ENCODE measurements around the gene NCCRP1.

Gene NCCRP1

DNA sequence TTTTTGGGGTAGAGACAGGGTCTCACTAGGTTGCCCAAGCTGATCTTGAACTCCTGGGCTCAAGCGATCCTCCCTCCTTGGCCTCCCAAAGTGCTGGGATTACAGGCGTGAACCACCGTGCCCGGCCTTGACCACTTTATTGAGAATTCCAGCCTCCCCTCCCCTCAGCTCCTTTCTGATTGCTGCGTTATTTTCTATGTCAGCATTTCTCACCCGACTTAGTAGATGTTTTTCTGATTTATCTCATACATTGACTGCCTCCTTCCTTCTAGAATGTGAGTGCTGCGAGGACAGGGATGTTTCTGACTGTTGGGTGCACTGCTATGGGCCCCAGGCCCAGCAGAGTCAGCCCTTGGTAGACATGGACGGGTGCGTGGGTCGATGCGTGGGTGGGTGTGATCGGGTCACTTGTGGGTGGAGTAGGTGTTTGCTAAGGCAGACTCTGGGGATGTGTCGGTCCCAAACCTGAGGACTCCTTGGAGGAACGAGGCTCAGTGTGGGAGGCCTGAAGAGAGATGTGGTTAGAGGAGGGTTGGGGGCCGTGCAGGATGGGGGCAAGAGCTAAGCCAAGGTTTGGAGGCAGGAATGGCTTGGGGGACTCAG is 34.2 kb upstream of the NCCRP1 start:
- no peak overlapping the region for H4K91ac ChIP-seq (ENCODE audit: low read depth, low read length)
- H3K4me2 ChIP-seq (ENCODE audit: low read length) = no peak overlapping the region
- peaks cover 9 to 13% of the 10 kb centered on the region in 2 experiments for H3K36me3 ChIP-seq (ENCODE audit: control insufficient read depth in 1 of 2, insufficient read depth in 2 of 2, low read length in 2 of 2)
- no peak overlapping the region for H2AFZ ChIP-seq (ENCODE audit: insufficient read depth, low read length, poor library complexity)
- H2BK12ac ChIP-seq (ENCODE audit: low read length) = no peak overlapping the region
- peaks cover 11% of the 10 kb centered on the region for H3K79me1 ChIP-seq (ENCODE audit: low read length)
- H3K27ac ChIP-seq (ENCODE audit: low read depth, low read length) = no peak overlapping the region
- no peak overlapping the region for H4K12ac ChIP-seq (ENCODE audit: low read depth, low read length)
- DNase-seq = no peak
- H3K23ac ChIP-seq (ENCODE audit: low read length) = no peak overlapping the region
- WGBS (ENCODE audit: extremely low coverage, insufficient coverage, insufficient read length) = no CpG with 5 or more reads among the region's 15 CpGs
- H2BK5ac ChIP-seq (ENCODE audit: low read depth, low read length, poor library complexity) = no peak overlapping the region
- peak overlapping the region; percentile 7 for H3K14ac ChIP-seq (ENCODE audit: low read length)
- no peak overlapping the region for H2BK120ac ChIP-seq (ENCODE audit: insufficient read depth, low read length, poor library complexity)
- H3K9me3 ChIP-seq (ENCODE audit: insufficient read depth, low read depth, low read length) = peaks cover 4% of the 10 kb centered on the region
- no peak overlapping the region for H3K4ac ChIP-seq (ENCODE audit: low read depth, low read length)
- H3K18ac ChIP-seq (ENCODE audit: low read length) = peak overlapping the region; percentile 16
- H3K4me3 ChIP-seq (ENCODE audit: low read depth, low read length) = no peak overlapping the region
- H3K9ac ChIP-seq (ENCODE audit: low read length) = no peak overlapping the region
- peaks cover 26 to 44% of the 10 kb centered on the region in 2 experiments for H3K4me1 ChIP-seq (ENCODE audit: control insufficient read depth in 1 of 2, insufficient read depth in 2 of 2, low read length in 2 of 2)
- no peak overlapping the region for H2AK5ac ChIP-seq (ENCODE audit: low read length)
- peaks cover 21% of the 10 kb centered on the region for H3K79me2 ChIP-seq (ENCODE audit: control insufficient read depth, insufficient read depth, low read length, poor library complexity)
- no peak overlapping the region for H4K8ac ChIP-seq (ENCODE audit: low read depth, low read length)
- H3K27me3 ChIP-seq (ENCODE audit: insufficient read depth, low read length) = no peaks in the 10 kb centered on the region

DNA sequence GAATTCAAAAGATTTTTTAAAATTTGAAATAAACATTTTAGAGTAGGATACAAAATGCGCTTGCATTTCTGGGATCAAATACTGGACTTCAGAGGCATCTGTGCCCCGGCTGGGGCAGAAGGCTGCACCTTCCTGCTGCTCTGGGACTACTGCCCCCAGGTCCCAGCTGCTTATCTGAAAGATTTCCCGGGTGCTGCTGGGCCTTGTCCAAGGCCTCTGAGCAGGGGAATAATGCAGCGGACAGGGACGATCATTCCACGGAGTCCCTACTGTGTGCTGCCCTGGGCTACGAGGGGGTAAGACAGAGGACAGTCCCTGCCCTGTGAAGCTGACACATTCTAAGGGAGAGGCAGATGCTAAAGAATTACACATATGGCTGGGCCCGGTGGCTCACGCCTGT is 33.1 kb upstream of the NCCRP1 start:
- Histone ChIP-seq H3K9me3 (ENCODE audit: insufficient read depth, low read depth, low read length) (peaks cover 1% of the 10 kb centered on the region), H2AK5ac (ENCODE audit: low read length) (no peak overlapping the region), H2BK120ac (ENCODE audit: insufficient read depth, low read length, poor library complexity) (no peak overlapping the region), H3K14ac (ENCODE audit: low read length) (no peak overlapping the region), H3K27ac (ENCODE audit: low read depth, low read length) (no peak overlapping the region), H4K12ac (ENCODE audit: low read depth, low read length) (no peak overlapping the region), H3K4me3 (ENCODE audit: low read depth, low read length) (no peak overlapping the region), H3K9ac (ENCODE audit: low read length) (no peak overlapping the region), H3K27me3 (ENCODE audit: insufficient read depth, low read length) (no peaks in the 10 kb centered on the region), H4K8ac (ENCODE audit: low read depth, low read length) (no peak overlapping the region), H3K4me1 (ENCODE audit: control insufficient read depth in 1 of 2, insufficient read depth in 2 of 2, low read length in 2 of 2) (peaks cover 35 to 42% of the 10 kb centered on the region in 2 experiments), H2BK5ac (ENCODE audit: low read depth, low read length, poor library complexity) (no peak overlapping the region), H3K79me1 (ENCODE audit: low read length) (peaks cover 16% of the 10 kb centered on the region), H3K4me2 (ENCODE audit: low read length) (no peak overlapping the region), H3K4ac (ENCODE audit: low read depth, low read length) (peak overlapping the region; percentile 42), H3K79me2 (ENCODE audit: control insufficient read depth, insufficient read depth, low read length, poor library complexity) (peaks cover 22% of the 10 kb centered on the region), H3K36me3 (ENCODE audit: control insufficient read depth in 1 of 2, insufficient read depth in 2 of 2, low read length in 2 of 2) (peaks cover 11 to 12% of the 10 kb centered on the region in 2 experiments), H2AFZ (ENCODE audit: insufficient read depth, low read length, poor library complexity) (no peak overlapping the region), H3K23ac (ENCODE audit: low read length) (no peak overlapping the region), H2BK12ac (ENCODE audit: low read length) (no peak overlapping the region), H4K91ac (ENCODE audit: low read depth, low read length) (no peak overlapping the region), H3K18ac (ENCODE audit: low read length) (no peak overlapping the region)
- WGBS (ENCODE audit: extremely low coverage, insufficient coverage, insufficient read length) = no CpG with 5 or more reads among the region's 9 CpGs
- no peak for DNase-seq

DNA sequence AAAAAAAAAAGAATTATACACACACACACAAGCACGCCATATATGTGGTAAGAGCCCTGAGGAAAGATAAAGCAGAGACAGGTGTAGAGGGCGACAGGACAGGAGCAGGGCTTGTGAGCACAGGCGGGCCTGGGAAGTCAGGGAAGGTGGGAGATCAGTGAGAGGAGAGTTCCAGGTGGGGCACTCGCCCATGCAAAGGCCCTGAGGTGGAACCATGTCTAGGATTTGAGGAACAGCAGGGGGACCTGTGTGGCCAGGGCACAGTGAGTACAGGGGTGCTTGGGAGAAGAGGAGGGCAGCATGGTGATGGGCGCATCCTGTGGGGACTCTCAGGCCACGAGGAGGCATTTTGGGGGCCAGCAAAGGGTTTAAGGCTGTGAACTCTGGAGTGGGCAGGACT is 32.5 kb upstream of the NCCRP1 start:
- no peak overlapping the region for H3K9ac ChIP-seq (ENCODE audit: low read length)
- no peak overlapping the region for H4K91ac ChIP-seq (ENCODE audit: low read depth, low read length)
- H4K8ac ChIP-seq (ENCODE audit: low read depth, low read length) = no peak overlapping the region
- peaks cover 10 to 11% of the 10 kb centered on the region in 2 experiments for H3K36me3 ChIP-seq (ENCODE audit: control insufficient read depth in 1 of 2, insufficient read depth in 2 of 2, low read length in 2 of 2)
- H2BK12ac ChIP-seq (ENCODE audit: low read length) = no peak overlapping the region
- no peak overlapping the region for H3K18ac ChIP-seq (ENCODE audit: low read length)
- no peaks in the 10 kb centered on the region for H3K27me3 ChIP-seq (ENCODE audit: insufficient read depth, low read length)
- H3K4me1 ChIP-seq (ENCODE audit: control insufficient read depth in 1 of 2, insufficient read depth in 2 of 2, low read length in 2 of 2) = peaks cover 32 to 38% of the 10 kb centered on the region in 2 experiments
- peaks cover 22% of the 10 kb centered on the region for H3K79me2 ChIP-seq (ENCODE audit: control insufficient read depth, insufficient read depth, low read length, poor library complexity)
- no peak overlapping the region for H2AK5ac ChIP-seq (ENCODE audit: low read length)
- H2BK5ac ChIP-seq (ENCODE audit: low read depth, low read length, poor library complexity) = no peak overlapping the region
- H3K14ac ChIP-seq (ENCODE audit: low read length) = no peak overlapping the region
- H3K4me3 ChIP-seq (ENCODE audit: low read depth, low read length) = no peak overlapping the region
- peak overlapping the region; percentile 26 for H3K4ac ChIP-seq (ENCODE audit: low read depth, low read length)
- no peak overlapping the region for H3K23ac ChIP-seq (ENCODE audit: low read length)
- no peak overlapping the region for H3K4me2 ChIP-seq (ENCODE audit: low read length)
- H3K27ac ChIP-seq (ENCODE audit: low read depth, low read length) = no peak overlapping the region
- peaks cover 1% of the 10 kb centered on the region for H3K9me3 ChIP-seq (ENCODE audit: insufficient read depth, low read depth, low read length)
- H4K12ac ChIP-seq (ENCODE audit: low read depth, low read length) = no peak overlapping the region
- no peak for DNase-seq
- H2BK120ac ChIP-seq (ENCODE audit: insufficient read depth, low read length, poor library complexity) = no peak overlapping the region
- WGBS (ENCODE audit: extremely low coverage, insufficient coverage, insufficient read length) = no CpG with 5 or more reads among the region's 6 CpGs
- H3K79me1 ChIP-seq (ENCODE audit: low read length) = peaks cover 16% of the 10 kb centered on the region
- no peak overlapping the region for H2AFZ ChIP-seq (ENCODE audit: insufficient read depth, low read length, poor library complexity)

DNA sequence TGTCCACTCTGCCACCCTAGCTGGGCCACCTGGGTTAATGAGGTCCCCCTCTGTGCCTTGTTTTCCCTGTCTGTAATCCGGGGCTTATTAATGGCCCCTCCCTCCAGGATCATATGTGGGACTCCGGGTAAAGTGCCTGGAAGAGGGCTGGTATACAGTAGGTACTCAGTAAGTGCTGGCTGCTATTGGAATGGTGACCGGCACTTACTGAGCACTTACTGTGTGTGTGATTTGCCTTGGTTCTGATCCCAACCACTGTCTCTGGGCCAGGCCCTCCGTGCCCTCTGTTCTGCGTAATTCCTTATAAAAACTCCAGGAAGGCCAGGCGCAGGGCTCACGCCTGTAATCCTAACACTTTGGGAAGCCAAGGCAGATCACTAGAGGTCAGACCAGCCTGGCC is 30.9 kb upstream of the NCCRP1 start:
- no peak overlapping the region for H4K8ac ChIP-seq (ENCODE audit: low read depth, low read length)
- peaks cover 16% of the 10 kb centered on the region for H3K79me2 ChIP-seq (ENCODE audit: control insufficient read depth, insufficient read depth, low read length, poor library complexity)
- H3K23ac ChIP-seq (ENCODE audit: low read length) = no peak overlapping the region
- H2BK5ac ChIP-seq (ENCODE audit: low read depth, low read length, poor library complexity) = no peak overlapping the region
- H3K27me3 ChIP-seq (ENCODE audit: insufficient read depth, low read length) = no peaks in the 10 kb centered on the region
- no peak for DNase-seq
- H3K4ac ChIP-seq (ENCODE audit: low read depth, low read length) = peak overlapping the region; percentile 4
- WGBS (ENCODE audit: extremely low coverage, insufficient coverage, insufficient read length) = no CpG with 5 or more reads among the region's 7 CpGs
- H3K9me3 ChIP-seq (ENCODE audit: insufficient read depth, low read depth, low read length) = peaks cover 1% of the 10 kb centered on the region
- H3K14ac ChIP-seq (ENCODE audit: low read length) = no peak overlapping the region
- H2BK120ac ChIP-seq (ENCODE audit: insufficient read depth, low read length, poor library complexity) = no peak overlapping the region
- peaks cover 18% of the 10 kb centered on the region for H3K79me1 ChIP-seq (ENCODE audit: low read length)
- no peak overlapping the region for H2AFZ ChIP-seq (ENCODE audit: insufficient read depth, low read length, poor library complexity)
- H3K36me3 ChIP-seq (ENCODE audit: control insufficient read depth in 1 of 2, insufficient read depth in 2 of 2, low read length in 2 of 2) = peaks cover 17 to 24% of the 10 kb centered on the region in 2 experiments
- no peak overlapping the region for H3K18ac ChIP-seq (ENCODE audit: low read length)
- H4K12ac ChIP-seq (ENCODE audit: low read depth, low read length) = no peak overlapping the region
- no peak overlapping the region for H2AK5ac ChIP-seq (ENCODE audit: low read length)
- no peak overlapping the region for H3K9ac ChIP-seq (ENCODE audit: low read length)
- no peak overlapping the region for H3K4me3 ChIP-seq (ENCODE audit: low read depth, low read length)
- H2BK12ac ChIP-seq (ENCODE audit: low read length) = no peak overlapping the region
- H3K4me1 ChIP-seq (ENCODE audit: control insufficient read depth in 1 of 2, insufficient read depth in 2 of 2, low read length in 2 of 2) = peaks cover 24 to 29% of the 10 kb centered on the region in 2 experiments
- H3K4me2 ChIP-seq (ENCODE audit: low read length) = no peak overlapping the region
- no peak overlapping the region for H4K91ac ChIP-seq (ENCODE audit: low read depth, low read length)
- H3K27ac ChIP-seq (ENCODE audit: low read depth, low read length) = no peak overlapping the region
